Measurements from ENCODE around the gene RAB11FIP4. TPM values are rescaled to one million over a fixed set of nuclear protein-coding genes. Genes with fewer than 3 reads are reported as not detected.

The RAB11FIP4 gene
- total and polyA plus RNA-seq, 2 donors (not counting 3 experiments of a cell fraction or from before 2014, with no cell fraction given) = 0.08 to 0.38 TPM

DNA sequence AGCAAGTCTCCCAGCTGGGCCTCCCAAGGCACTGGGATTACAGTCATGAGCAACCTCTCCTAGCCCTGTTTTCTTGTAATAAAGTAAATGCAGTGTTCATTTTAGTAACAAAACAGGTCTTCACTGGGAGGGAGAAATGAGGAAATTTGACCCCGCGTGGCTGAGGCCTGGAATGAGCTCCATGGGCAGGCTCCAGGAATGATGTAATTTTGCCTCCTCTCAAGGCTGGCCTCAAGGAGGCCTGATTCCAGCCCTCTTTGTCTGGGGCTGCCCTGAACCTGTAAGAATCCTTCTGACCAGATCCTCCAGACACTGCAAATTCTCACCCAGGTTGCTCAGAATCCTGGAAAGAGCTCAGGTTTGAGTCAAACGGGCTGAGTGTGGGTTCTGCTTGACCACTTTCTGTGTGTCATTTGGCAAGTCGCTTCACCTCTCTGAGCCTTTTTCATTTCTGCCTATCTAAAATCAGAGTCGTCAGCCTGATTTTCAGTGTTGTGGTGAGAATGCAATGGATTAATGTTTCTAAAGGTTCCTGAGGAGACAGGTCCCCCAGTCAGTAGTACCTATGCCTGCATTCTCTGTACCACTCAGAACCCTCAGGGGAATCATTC is 57.1 kb downstream of the RAB11FIP4 start:
- DNase-seq (ENCODE audit: low read depth, low spot score) (no peak), FAIRE-seq (no peak)
- Histone ChIP-seq H3K4me1 (ENCODE audit: control insufficient read depth, extremely low read depth, insufficient read depth, low read length) (no peaks in the 10 kb centered on the region), H2AFZ (ENCODE audit: low read depth, low read length) (no peak overlapping the region), H3K27me3 (ENCODE audit: control insufficient read depth in 2 of 2, insufficient read depth in 2 of 2, low read length in 2 of 2) (peaks cover 4 to 8% of the 10 kb centered on the region in 2 experiments), H3K36me3 (ENCODE audit: control insufficient read depth in 2 of 2, extremely low read depth in 1 of 2, insufficient read depth in 2 of 2, low read length in 2 of 2) (no peaks in the 10 kb centered on the region), H3K4me3 (replicated peaks in 1 of 3; ENCODE audit: insufficient read depth in 1 of 3, low read depth in 1 of 3, low read length in 3 of 3) (no peak overlapping the region), H3K4me2 (ENCODE audit: insufficient read depth, low read length) (no peak overlapping the region), H3K9me3 (replicated peaks; ENCODE audit: control insufficient read depth, insufficient read depth, low read length) (no peaks in the 10 kb centered on the region), H3K9ac (replicated peaks; ENCODE audit: extremely low read depth, insufficient read depth, low read length) (no peak overlapping the region), H3K79me2 (ENCODE audit: control insufficient read depth, insufficient read depth, low read length) (no peaks in the 10 kb centered on the region), H3K27ac (ENCODE audit: insufficient read depth, low read depth, low read length) (no peak overlapping the region), H3K9me1 (replicated peaks; ENCODE audit: control insufficient read depth, extremely low read depth, insufficient read depth, low read length) (no peaks in the 10 kb centered on the region), H4K20me1 (replicated peaks; ENCODE audit: control insufficient read depth, extremely low read depth, insufficient read depth, low read length) (no peaks in the 10 kb centered on the region)
- no TSS peak for BruUV-seq (replicated peaks)
- POLR2A ChIA-PET = no interaction called here
- dilution Hi-C loops (cut with MboI; ENCODE audit: extremely low pct_ligation_motif_present, low sequenced_read_pairs) (no loop called here), intact Hi-C loops (cut with micrococcal nuclease) (no loop called here)
- CTCF ChIA-PET = interaction anchor here (0.6 to 1.4 kb wide), 6 partner anchors 8 to 394 kb away, joined by 3 to 6 read pairs (median 3); no protein-coding TSS in a partner anchor
- TF ChIP-seq, protein P1, sequence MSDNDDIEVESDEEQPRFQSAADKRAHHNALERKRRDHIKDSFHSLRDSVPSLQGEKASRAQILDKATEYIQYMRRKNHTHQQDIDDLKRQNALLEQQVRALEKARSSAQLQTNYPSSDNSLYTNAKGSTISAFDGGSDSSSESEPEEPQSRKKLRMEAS (IDR thresholded peaks at IDR 0.05; ENCODE audit: insufficient read depth, insufficient read length) = no peak
- TF ChIP-seq EZH2 (IDR thresholded peaks at IDR 0.05; ENCODE audit: borderline replicate concordance, low read depth, low read length, severe bottlenecking) = no peak

DNA sequence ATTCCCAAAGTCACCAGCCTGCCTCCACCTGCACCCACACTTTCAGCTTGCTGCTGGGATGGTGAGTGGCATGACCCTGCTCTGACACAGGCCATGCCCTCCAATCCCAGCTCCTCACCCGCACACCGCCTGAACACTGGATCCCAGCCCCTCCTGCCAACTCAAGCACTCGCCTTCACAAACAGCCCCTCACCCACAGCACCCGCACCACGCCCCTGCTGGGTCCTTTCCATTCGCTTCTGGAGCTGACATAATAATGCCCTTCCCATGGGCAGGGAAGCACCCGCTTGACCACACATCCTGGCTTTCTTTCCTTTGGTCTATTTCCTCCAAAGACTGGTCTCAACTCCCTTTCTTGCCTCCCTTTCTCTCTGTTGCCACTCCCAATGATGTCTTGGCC is 57.6 kb downstream of the RAB11FIP4 start:
- Histone ChIP-seq H2AFZ (ENCODE audit: low read depth, low read length) (no peak overlapping the region), H3K9me3 (replicated peaks; ENCODE audit: control insufficient read depth, insufficient read depth, low read length) (no peaks in the 10 kb centered on the region), H4K20me1 (replicated peaks; ENCODE audit: control insufficient read depth, extremely low read depth, insufficient read depth, low read length) (no peaks in the 10 kb centered on the region), H3K9ac (replicated peaks; ENCODE audit: extremely low read depth, insufficient read depth, low read length) (no peak overlapping the region), H3K27me3 (ENCODE audit: control insufficient read depth in 2 of 2, insufficient read depth in 2 of 2, low read length in 2 of 2) (peaks cover 2 to 8% of the 10 kb centered on the region in 2 experiments), H3K4me1 (ENCODE audit: control insufficient read depth, extremely low read depth, insufficient read depth, low read length) (no peaks in the 10 kb centered on the region), H3K79me2 (ENCODE audit: control insufficient read depth, insufficient read depth, low read length) (no peaks in the 10 kb centered on the region), H3K27ac (ENCODE audit: insufficient read depth, low read depth, low read length) (no peak overlapping the region), H3K4me2 (ENCODE audit: insufficient read depth, low read length) (no peak overlapping the region), H3K9me1 (replicated peaks; ENCODE audit: control insufficient read depth, extremely low read depth, insufficient read depth, low read length) (no peaks in the 10 kb centered on the region), H3K4me3 (replicated peaks in 1 of 3; ENCODE audit: insufficient read depth in 1 of 3, low read depth in 1 of 3, low read length in 3 of 3) (no peak overlapping the region), H3K36me3 (ENCODE audit: control insufficient read depth in 2 of 2, extremely low read depth in 1 of 2, insufficient read depth in 2 of 2, low read length in 2 of 2) (no peaks in the 10 kb centered on the region)
- intact Hi-C loops (cut with micrococcal nuclease) (no loop called here), dilution Hi-C loops (cut with MboI; ENCODE audit: extremely low pct_ligation_motif_present, low sequenced_read_pairs) (no loop called here)
- TF ChIP-seq, protein P2, sequence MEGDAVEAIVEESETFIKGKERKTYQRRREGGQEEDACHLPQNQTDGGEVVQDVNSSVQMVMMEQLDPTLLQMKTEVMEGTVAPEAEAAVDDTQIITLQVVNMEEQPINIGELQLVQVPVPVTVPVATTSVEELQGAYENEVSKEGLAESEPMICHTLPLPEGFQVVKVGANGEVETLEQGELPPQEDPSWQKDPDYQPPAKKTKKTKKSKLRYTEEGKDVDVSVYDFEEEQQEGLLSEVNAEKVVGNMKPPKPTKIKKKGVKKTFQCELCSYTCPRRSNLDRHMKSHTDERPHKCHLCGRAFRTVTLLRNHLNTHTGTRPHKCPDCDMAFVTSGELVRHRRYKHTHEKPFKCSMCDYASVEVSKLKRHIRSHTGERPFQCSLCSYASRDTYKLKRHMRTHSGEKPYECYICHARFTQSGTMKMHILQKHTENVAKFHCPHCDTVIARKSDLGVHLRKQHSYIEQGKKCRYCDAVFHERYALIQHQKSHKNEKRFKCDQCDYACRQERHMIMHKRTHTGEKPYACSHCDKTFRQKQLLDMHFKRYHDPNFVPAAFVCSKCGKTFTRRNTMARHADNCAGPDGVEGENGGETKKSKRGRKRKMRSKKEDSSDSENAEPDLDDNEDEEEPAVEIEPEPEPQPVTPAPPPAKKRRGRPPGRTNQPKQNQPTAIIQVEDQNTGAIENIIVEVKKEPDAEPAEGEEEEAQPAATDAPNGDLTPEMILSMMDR (IDR thresholded peaks at IDR 0.05; ENCODE audit: extremely low read depth in 1 of 2, insufficient read depth in 1 of 2, low read depth in 1 of 2, low read length in 2 of 2) = no peak
- TF ChIP-seq POLR2AphosphoS5 (IDR thresholded peaks at IDR 0.05; ENCODE audit: insufficient read depth, low read depth, low read length) (no peak), MYC (IDR thresholded peaks at IDR 0.05; ENCODE audit: low read depth, low read length) (no peak), POLR2A (IDR thresholded peaks at IDR 0.05; ENCODE audit: low read depth, low read length) (no peak), GATA2 (IDR thresholded peaks at IDR 0.05; ENCODE audit: insufficient read depth, insufficient read length, low read depth, low read length) (no peak), EZH2 (IDR thresholded peaks at IDR 0.05; ENCODE audit: borderline replicate concordance, low read depth, low read length, severe bottlenecking) (no peak)
- TF ChIP-seq, protein P1 (IDR thresholded peaks at IDR 0.05; ENCODE audit: insufficient read depth, insufficient read length) = no peak
- POLR2A ChIA-PET = no interaction called here
- no peak for DNase-seq (ENCODE audit: low read depth, low spot score)
- FAIRE-seq = no peak
- BruUV-seq (replicated peaks) = no TSS peak
- CTCF ChIA-PET = interaction anchor here (0.8 to 1.4 kb wide), 4 partner anchors 8 to 394 kb away, joined by 3 to 6 read pairs (median 4); no protein-coding TSS in a partner anchor
